Trophoblast cell (in vitro differentiated cells and primary cell): ENCODE measurements around the gene PHF21B.

ENCODE experiments used
- DNase-seq, 2 donors: peaks; one replicate each; pipeline ENCODE4 v3.0.0-alpha.2; 2016
- H2AFZ ChIP-seq: 2 replicates; pipeline ENCODE4 v1.6.1; 2013; ENCODE audit warnings: low read length, moderate library complexity, mild to moderate bottlenecking; ENCODE audit not compliant: insufficient read depth, poor library complexity
- H2AK5ac ChIP-seq: 2 replicates; pipeline ENCODE4 v1.6.1; 2013; ENCODE audit warnings: mild to moderate bottlenecking, low read length
- H2BK120ac ChIP-seq: 2 replicates; pipeline ENCODE4 v1.6.1; 2013; ENCODE audit warnings: low read length, mild to moderate bottlenecking, moderate library complexity; ENCODE audit not compliant: insufficient read depth, poor library complexity
- H2BK12ac ChIP-seq: 2 replicates; pipeline ENCODE4 v1.6.1; 2013; ENCODE audit warnings: mild to moderate bottlenecking, low read length, moderate library complexity
- H2BK5ac ChIP-seq: 2 replicates; pipeline ENCODE4 v1.6.1; 2013; ENCODE audit warnings: low read length, low read depth, moderate library complexity, mild to moderate bottlenecking; ENCODE audit not compliant: poor library complexity
- H3K14ac ChIP-seq: 2 replicates; pipeline ENCODE4 v1.6.1; 2013; ENCODE audit warnings: mild to moderate bottlenecking, low read length
- H3K18ac ChIP-seq: 2 replicates; pipeline ENCODE4 v1.6.1; 2013; ENCODE audit warnings: mild to moderate bottlenecking, low read length
- H3K23ac ChIP-seq: 2 replicates; pipeline ENCODE4 v1.6.1; 2013; ENCODE audit warnings: low read length
- H3K27ac ChIP-seq: 2 replicates; pipeline ENCODE4 v1.5.1; 2013; ENCODE audit warnings: low read depth, mild to moderate bottlenecking, inconsistent platforms, low read length, moderate library complexity
- H3K27me3 ChIP-seq: 2 replicates; pipeline ENCODE4 v1.6.1; 2013; ENCODE audit warnings: inconsistent platforms, mild to moderate bottlenecking, low read length, moderate library complexity; ENCODE audit not compliant: insufficient read depth
- H3K36me3 ChIP-seq, 2 experiments: 1 replicate in 1 of 2; 2 replicates in 1 of 2; pipeline ENCODE4 v1.6.1; 2013; ENCODE audit warnings: low read length in 2 of 2, mild to moderate bottlenecking in 2 of 2, moderate library complexity in 1 of 2; ENCODE audit not compliant: insufficient read depth in 2 of 2, control insufficient read depth in 1 of 2
- H3K4ac ChIP-seq: 2 replicates; pipeline ENCODE4 v1.6.1; 2013; ENCODE audit warnings: low read depth, mild to moderate bottlenecking, low read length, moderate library complexity
- H3K4me1 ChIP-seq, 2 experiments: 1 replicate in 1 of 2; 2 replicates in 1 of 2; pipeline ENCODE4 v1.6.1; 2013; ENCODE audit warnings: low read length in 2 of 2, mild to moderate bottlenecking in 2 of 2, moderate library complexity in 1 of 2; ENCODE audit not compliant: insufficient read depth in 2 of 2, control insufficient read depth in 1 of 2
- H3K4me2 ChIP-seq: 2 replicates; pipeline ENCODE4 v1.6.1; 2013; ENCODE audit warnings: inconsistent platforms, mild to moderate bottlenecking, low read length, moderate library complexity
- H3K4me3 ChIP-seq: 2 replicates; pipeline ENCODE4 v1.5.1; 2013; ENCODE audit warnings: mild to moderate bottlenecking, low read depth, low read length, inconsistent platforms
- H3K79me1 ChIP-seq: one replicate; pipeline ENCODE4 v1.6.1; 2013; ENCODE audit warnings: low read length
- H3K79me2 ChIP-seq: 2 replicates; pipeline ENCODE4 v1.6.1; 2013; ENCODE audit warnings: low read length, mild to moderate bottlenecking; ENCODE audit not compliant: control insufficient read depth, insufficient read depth, poor library complexity
- H3K9ac ChIP-seq: 2 replicates; pipeline ENCODE4 v1.6.1; 2013; ENCODE audit warnings: mild to moderate bottlenecking, low read length
- H3K9me3 ChIP-seq: 2 replicates; pipeline ENCODE4 v1.6.1; 2013; ENCODE audit warnings: low read depth, mild to moderate bottlenecking, control low read depth, inconsistent platforms, low read length; ENCODE audit not compliant: insufficient read depth
- H4K12ac ChIP-seq: 2 replicates; pipeline ENCODE4 v1.6.1; 2013; ENCODE audit warnings: low read depth, mild to moderate bottlenecking, low read length, moderate library complexity
- H4K8ac ChIP-seq: 2 replicates; pipeline ENCODE4 v1.6.1; 2013; ENCODE audit warnings: low read depth, mild to moderate bottlenecking, low read length, moderate library complexity
- H4K91ac ChIP-seq: one replicate; pipeline ENCODE4 v1.6.1; 2013; ENCODE audit warnings: low read depth, mild to moderate bottlenecking, low read length, moderate library complexity
- WGBS: extraction: QIAGEN DNeasy Blood & Tissue Kit; methylation state at CpG from one replicate; pipeline ENCODE4 v1.1.7; 2013; ENCODE audit warnings: missing lambda C conversion rate; ENCODE audit not compliant: insufficient read length, insufficient coverage; ENCODE audit errors: extremely low coverage; 5-methylcytosine and 5-hydroxymethylcytosine counted together

PHF21B gene

GRCh38 chr22:44879301-44879680 is 130.5 kb downstream of the PHF21B start:
- no peak overlapping the region for H2BK5ac ChIP-seq
- no peaks in the 10 kb centered on the region for H3K27me3 ChIP-seq
- no peak overlapping the region for H4K91ac ChIP-seq
- H3K27ac ChIP-seq: no peak overlapping the region
- H3K36me3 ChIP-seq: peaks cover 0 to 6% of the 10 kb centered on the region in 2 experiments
- H2BK120ac ChIP-seq: no peak overlapping the region
- no peak overlapping the region for H3K23ac ChIP-seq
- peaks cover 5% of the 10 kb centered on the region for H3K9me3 ChIP-seq
- no peaks in the 10 kb centered on the region for H3K4me1 ChIP-seq
- no peak overlapping the region for H2AFZ ChIP-seq
- H3K14ac ChIP-seq: no peak overlapping the region
- H3K79me1 ChIP-seq: no peaks in the 10 kb centered on the region
- H3K4me2 ChIP-seq: no peak overlapping the region
- H4K12ac ChIP-seq: no peak overlapping the region
- no peak overlapping the region for H3K4ac ChIP-seq
- H3K79me2 ChIP-seq: peaks cover 2% of the 10 kb centered on the region
- H2BK12ac ChIP-seq: no peak overlapping the region
- no peak overlapping the region for H3K9ac ChIP-seq
- no peak overlapping the region for H4K8ac ChIP-seq
- H3K4me3 ChIP-seq: no peak overlapping the region
- DNase-seq: no peak
- no CpG with 5 or more reads among the region's 12 CpGs for WGBS
- H3K18ac ChIP-seq: no peak overlapping the region
- no peak overlapping the region for H2AK5ac ChIP-seq

DNA sequence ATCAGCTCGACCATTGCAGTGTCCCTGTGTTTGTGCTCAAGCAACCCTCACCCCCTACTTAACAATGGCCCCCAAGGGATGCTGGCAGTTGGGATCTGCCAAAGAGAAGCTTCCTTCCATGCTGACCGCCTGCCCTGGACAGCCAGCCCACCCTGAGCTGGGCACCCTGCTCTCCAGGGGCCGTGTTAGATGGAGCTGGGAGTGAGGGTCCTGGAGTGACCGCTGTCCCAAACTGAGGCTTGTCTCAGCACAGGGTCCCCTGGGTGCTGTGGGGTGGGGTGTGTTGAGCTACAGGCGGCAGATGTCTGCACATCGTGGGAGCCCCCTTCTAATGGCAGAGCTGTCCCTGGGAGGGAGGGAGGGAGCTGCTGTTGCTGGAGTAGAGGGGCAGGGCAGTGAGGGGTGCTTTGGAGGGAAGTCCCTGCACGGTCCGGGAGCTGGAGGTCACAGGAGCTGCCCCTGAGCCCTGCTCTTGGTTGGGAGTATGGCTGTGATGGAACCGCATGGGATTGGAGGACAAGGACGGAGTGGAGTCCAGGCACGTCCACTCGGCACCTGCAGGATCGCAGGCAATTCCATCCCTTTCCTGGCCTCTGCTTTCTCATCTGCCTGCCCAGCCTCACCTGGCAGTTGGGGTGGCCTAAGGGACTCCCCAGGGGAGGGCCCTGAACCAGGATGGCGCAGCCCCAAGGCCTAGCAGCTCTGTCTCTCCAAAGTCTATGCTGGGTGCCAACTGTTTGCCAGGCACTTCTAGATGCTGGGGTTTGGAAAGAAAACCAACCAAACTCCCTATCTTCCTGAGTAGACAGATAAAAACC is 131.1 kb downstream of the PHF21B start:
- H3K18ac ChIP-seq: no peak overlapping the region
- peaks cover 0 to 6% of the 10 kb centered on the region in 2 experiments for H3K36me3 ChIP-seq
- no peak overlapping the region for H4K8ac ChIP-seq
- no peak overlapping the region for H3K23ac ChIP-seq
- H3K4me2 ChIP-seq: no peak overlapping the region
- no peak overlapping the region for H3K4me3 ChIP-seq
- no peak overlapping the region for H3K14ac ChIP-seq
- H3K27ac ChIP-seq: no peak overlapping the region
- H4K91ac ChIP-seq: no peak overlapping the region
- H2BK12ac ChIP-seq: no peak overlapping the region
- H3K4ac ChIP-seq: no peak overlapping the region
- H3K79me2 ChIP-seq: peaks cover 2% of the 10 kb centered on the region
- no peak for DNase-seq
- H2BK5ac ChIP-seq: no peak overlapping the region
- no peak overlapping the region for H4K12ac ChIP-seq
- no peak overlapping the region for H3K9ac ChIP-seq
- H3K79me1 ChIP-seq: no peaks in the 10 kb centered on the region
- no CpG with 5 or more reads among the region's 14 CpGs for WGBS
- H2AFZ ChIP-seq: no peak overlapping the region
- no peak overlapping the region for H2BK120ac ChIP-seq
- peaks cover 3% of the 10 kb centered on the region for H3K9me3 ChIP-seq
- no peak overlapping the region for H2AK5ac ChIP-seq
- H3K4me1 ChIP-seq: no peaks in the 10 kb centered on the region
- no peaks in the 10 kb centered on the region for H3K27me3 ChIP-seq

DNA sequence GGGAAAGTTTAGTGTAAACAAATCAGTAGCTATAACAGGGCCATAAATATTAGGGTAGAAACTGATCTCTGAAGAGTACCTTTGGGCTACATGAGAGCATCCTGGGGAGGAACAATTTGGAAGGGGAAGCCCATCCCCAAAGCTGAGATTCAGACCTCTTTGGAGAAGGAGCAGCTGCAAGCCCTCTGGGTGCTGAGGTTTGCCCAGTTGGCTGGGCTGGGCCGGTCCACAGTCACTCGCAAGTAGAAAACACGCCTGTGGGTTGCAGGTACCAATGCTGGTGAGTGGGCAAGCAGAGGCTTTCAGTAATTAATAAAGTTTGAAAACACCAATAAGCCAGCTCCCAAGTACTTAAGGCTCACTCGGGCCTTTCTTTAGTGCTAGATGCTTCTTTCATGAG is 132.9 kb downstream of the PHF21B start:
- Histone ChIP-seq H4K8ac (no peak overlapping the region), H2BK120ac (no peak overlapping the region), H3K79me2 (peaks cover 2% of the 10 kb centered on the region), H3K4me3 (no peak overlapping the region), H3K23ac (no peak overlapping the region), H2AK5ac (no peak overlapping the region), H3K14ac (no peak overlapping the region), H2BK5ac (no peak overlapping the region), H2AFZ (no peak overlapping the region), H3K9ac (no peak overlapping the region), H3K27ac (no peak overlapping the region), H3K4me1 (no peaks in the 10 kb centered on the region), H3K4me2 (no peak overlapping the region), H3K27me3 (no peaks in the 10 kb centered on the region), H3K36me3 (peaks cover 0 to 6% of the 10 kb centered on the region in 2 experiments), H3K18ac (no peak overlapping the region), H3K9me3 (peaks cover 4% of the 10 kb centered on the region), H3K4ac (no peak overlapping the region), H2BK12ac (no peak overlapping the region), H4K91ac (no peak overlapping the region), H4K12ac (no peak overlapping the region), H3K79me1 (no peaks in the 10 kb centered on the region)
- no peak for DNase-seq
- WGBS: no CpG with 5 or more reads among the region's 4 CpGs

DNA sequence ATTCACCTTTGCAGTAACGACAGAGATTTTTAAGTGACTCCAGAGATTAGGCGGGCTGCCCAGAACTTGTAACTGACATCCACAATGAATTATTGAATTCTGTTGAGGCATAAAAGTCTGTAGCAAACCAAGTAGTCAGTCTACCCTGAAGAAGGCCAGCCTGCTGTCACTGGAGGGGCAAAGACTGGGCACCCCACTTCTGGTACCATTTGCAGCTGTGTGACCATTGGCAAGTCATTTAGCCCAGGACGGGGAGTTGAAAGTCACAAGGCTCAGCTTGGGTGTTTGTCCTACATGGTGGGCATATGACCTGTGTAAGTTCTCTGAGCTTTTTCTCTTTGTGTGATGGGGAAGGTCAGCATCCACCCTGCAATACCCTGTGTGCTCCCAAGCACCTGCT is 138.0 kb downstream of the PHF21B start:
- H4K12ac ChIP-seq: no peak overlapping the region
- H4K8ac ChIP-seq: no peak overlapping the region
- no peak overlapping the region for H3K23ac ChIP-seq
- no peak overlapping the region for H3K9ac ChIP-seq
- DNase-seq: no peak
- H4K91ac ChIP-seq: no peak overlapping the region
- H3K79me1 ChIP-seq: no peaks in the 10 kb centered on the region
- no peak overlapping the region for H2AK5ac ChIP-seq
- H3K4me1 ChIP-seq: peaks cover 4% of the 10 kb centered on the region in 2 experiments
- no CpG with 5 or more reads among the region's 3 CpGs for WGBS
- no peak overlapping the region for H3K14ac ChIP-seq
- no peak overlapping the region for H3K18ac ChIP-seq
- H3K4me3 ChIP-seq: no peak overlapping the region
- H3K9me3 ChIP-seq: peaks cover 4% of the 10 kb centered on the region
- no peak overlapping the region for H2BK5ac ChIP-seq
- no peak overlapping the region for H3K4me2 ChIP-seq
- no peak overlapping the region for H2BK120ac ChIP-seq
- H2AFZ ChIP-seq: no peak overlapping the region
- no peak overlapping the region for H2BK12ac ChIP-seq
- H3K27ac ChIP-seq: no peak overlapping the region
- no peaks in the 10 kb centered on the region for H3K27me3 ChIP-seq
- no peak overlapping the region for H3K4ac ChIP-seq
- H3K79me2 ChIP-seq: no peaks in the 10 kb centered on the region
- no peaks in the 10 kb centered on the region for H3K36me3 ChIP-seq
